Measurements from ENCODE around the gene CRACR2A. TPM values are rescaled to one million over a fixed set of nuclear protein-coding genes. Genes with fewer than 3 reads are reported as not detected.

CRACR2A gene
- total and polyA plus RNA-seq, 10 of the 15 experiments (the other 5 are each of a cell fraction or from before 2014, with no cell fraction given) = 2.1 to 18.0 (median 13.2) TPM

GRCh38 chr12:3611860-3612703, 140.8 kb downstream of the CRACR2A start:
- Histone ChIP-seq H3K4me2 (ENCODE audit: control insufficient read depth, insufficient read depth) (no peak overlapping the region), H3K27me3 (replicated peaks in 1 of 2; ENCODE audit: control insufficient read depth in 2 of 2, insufficient read depth in 2 of 2, low read length in 1 of 2) (no peaks in the 10 kb centered on the region), H3K4me3 (no peak overlapping the region), H3K4me1 (ENCODE audit: control insufficient read depth, insufficient read depth, low read length) (no peaks in the 10 kb centered on the region), H2AFZ (ENCODE audit: control insufficient read depth, low read depth, low read length) (no peak overlapping the region), H3K36me3 (ENCODE audit: control insufficient read depth in 2 of 2, insufficient read depth in 2 of 2, low read length in 1 of 2) (peaks cover 0 to 9% of the 10 kb centered on the region in 2 experiments; a peak in 2 of 4 replicates), H3K79me2 (ENCODE audit: control insufficient read depth, insufficient read depth, low read length) (no peaks in the 10 kb centered on the region), H4K20me1 (ENCODE audit: control insufficient read depth, insufficient read depth) (no peaks in the 10 kb centered on the region), H3K27ac (ENCODE audit: control insufficient read depth, insufficient read depth) (no peak overlapping the region), H3K9ac (ENCODE audit: control insufficient read depth, insufficient read depth, low read length) (no peak overlapping the region), H3K9me3 (replicated peaks; ENCODE audit: control insufficient read depth, insufficient read depth, low read length) (no peaks in the 10 kb centered on the region)
- no peak for DNase-seq (ENCODE audit: low read depth, low spot score)
- TF ChIP-seq MYB (IDR thresholded peaks at IDR 0.05; ENCODE audit: borderline replicate concordance, low read depth, low read length) (no peak), FOXK2 (IDR thresholded peaks at IDR 0.05) (no peak), KLF5 (IDR thresholded peaks at IDR 0.05; ENCODE audit: partially characterized antibody) (no peak), NBN (IDR thresholded peaks at IDR 0.05) (no peak), ZZZ3 (IDR thresholded peaks at IDR 0.05; ENCODE audit: control insufficient read depth, insufficient read length, low read depth) (no peak), SMAD5 (IDR thresholded peaks at IDR 0.05; ENCODE audit: low read depth) (no peak), SMARCA5 (IDR thresholded peaks at IDR 0.05) (no peak), SPI1 (IDR thresholded peaks at IDR 0.05; ENCODE audit: borderline replicate concordance, insufficient read depth, low read depth, low read length) (no peak), LARP7 (IDR thresholded peaks at IDR 0.05) (no peak), POLR2AphosphoS2 (IDR thresholded peaks at IDR 0.05; ENCODE audit: low read depth, low read length) (no peak), ZNF622 (IDR thresholded peaks at IDR 0.05) (no peak), BHLHE40 (IDR thresholded peaks at IDR 0.05; ENCODE audit: borderline replicate concordance in 1 of 2, low read depth in 2 of 2, low read length in 1 of 2) (no peak), PBX3 (IDR thresholded peaks at IDR 0.05; ENCODE audit: insufficient replicate concordance, low read depth, low read length) (no peak), EP300 (IDR thresholded peaks at IDR 0.05; ENCODE audit: borderline replicate concordance in 1 of 2, control insufficient read depth in 1 of 2, low read depth in 2 of 2, low read length in 2 of 2) (no peak), CREM (IDR thresholded peaks at IDR 0.05; ENCODE audit: low read depth) (no peak), SREBF2 (IDR thresholded peaks at IDR 0.05; ENCODE audit: low read length) (no peak)
- TF ChIP-seq, protein P1, sequence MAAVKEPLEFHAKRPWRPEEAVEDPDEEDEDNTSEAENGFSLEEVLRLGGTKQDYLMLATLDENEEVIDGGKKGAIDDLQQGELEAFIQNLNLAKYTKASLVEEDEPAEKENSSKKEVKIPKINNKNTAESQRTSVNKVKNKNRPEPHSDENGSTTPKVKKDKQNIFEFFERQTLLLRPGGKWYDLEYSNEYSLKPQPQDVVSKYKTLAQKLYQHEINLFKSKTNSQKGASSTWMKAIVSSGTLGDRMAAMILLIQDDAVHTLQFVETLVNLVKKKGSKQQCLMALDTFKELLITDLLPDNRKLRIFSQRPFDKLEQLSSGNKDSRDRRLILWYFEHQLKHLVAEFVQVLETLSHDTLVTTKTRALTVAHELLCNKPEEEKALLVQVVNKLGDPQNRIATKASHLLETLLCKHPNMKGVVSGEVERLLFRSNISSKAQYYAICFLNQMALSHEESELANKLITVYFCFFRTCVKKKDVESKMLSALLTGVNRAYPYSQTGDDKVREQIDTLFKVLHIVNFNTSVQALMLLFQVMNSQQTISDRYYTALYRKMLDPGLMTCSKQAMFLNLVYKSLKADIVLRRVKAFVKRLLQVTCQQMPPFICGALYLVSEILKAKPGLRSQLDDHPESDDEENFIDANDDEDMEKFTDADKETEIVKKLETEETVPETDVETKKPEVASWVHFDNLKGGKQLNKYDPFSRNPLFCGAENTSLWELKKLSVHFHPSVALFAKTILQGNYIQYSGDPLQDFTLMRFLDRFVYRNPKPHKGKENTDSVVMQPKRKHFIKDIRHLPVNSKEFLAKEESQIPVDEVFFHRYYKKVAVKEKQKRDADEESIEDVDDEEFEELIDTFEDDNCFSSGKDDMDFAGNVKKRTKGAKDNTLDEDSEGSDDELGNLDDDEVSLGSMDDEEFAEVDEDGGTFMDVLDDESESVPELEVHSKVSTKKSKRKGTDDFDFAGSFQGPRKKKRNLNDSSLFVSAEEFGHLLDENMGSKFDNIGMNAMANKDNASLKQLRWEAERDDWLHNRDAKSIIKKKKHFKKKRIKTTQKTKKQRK (IDR thresholded peaks at IDR 0.05; ENCODE audit: low read depth, low read length) = no peak
- SMC1A ChIA-PET (ENCODE audit: uncharacterized antibody, unreplicated experiment) = interaction anchor here (2.2 kb wide), 1 partner anchor 11 kb away, joined by 7 read pairs; no protein-coding TSS in a partner anchor
- RAD21 ChIA-PET (ENCODE audit: unreplicated experiment) = no interaction called here
- BruUV-seq (replicated peaks) = no TSS peak
- FAIRE-seq = no peak
- ATAC-seq = no peak
- in situ Hi-C loops (cut with MboI) = no loop called here
- CTCF ChIA-PET = no interaction called here
- intact Hi-C loops (cut with micrococcal nuclease; ENCODE audit: unreplicated experiment) = no loop called here
- POLR2A ChIA-PET = no interaction called here
- WGBS (ENCODE audit: insufficient coverage, insufficient replicate concordance, low lambda C conversion rate, missing lambda C conversion rate) = 49% methylated on average over 8 of the region's 8 CpGs

Data from GM12878 (cell line).